Trophoblast cell (in vitro differentiated cells and primary cell): Measurements from ENCODE around the gene TPRG1.
A peak's percentile ranks its signal among the peaks of the same experiment; 100 is the strongest.

Experiments
- DNase-seq, 2 donors: peaks; one replicate each; pipeline ENCODE4 v3.0.0-alpha.2; 2016
- H2AFZ ChIP-seq: 2 replicates; pipeline ENCODE4 v1.6.1; 2013; ENCODE audit warnings: low read length, moderate library complexity, mild to moderate bottlenecking; ENCODE audit not compliant: insufficient read depth, poor library complexity
- H2AK5ac ChIP-seq: 2 replicates; pipeline ENCODE4 v1.6.1; 2013; ENCODE audit warnings: mild to moderate bottlenecking, low read length
- H2BK120ac ChIP-seq: 2 replicates; pipeline ENCODE4 v1.6.1; 2013; ENCODE audit warnings: low read length, mild to moderate bottlenecking, moderate library complexity; ENCODE audit not compliant: insufficient read depth, poor library complexity
- H2BK12ac ChIP-seq: 2 replicates; pipeline ENCODE4 v1.6.1; 2013; ENCODE audit warnings: mild to moderate bottlenecking, low read length, moderate library complexity
- H2BK5ac ChIP-seq: 2 replicates; pipeline ENCODE4 v1.6.1; 2013; ENCODE audit warnings: low read length, low read depth, moderate library complexity, mild to moderate bottlenecking; ENCODE audit not compliant: poor library complexity
- H3K14ac ChIP-seq: 2 replicates; pipeline ENCODE4 v1.6.1; 2013; ENCODE audit warnings: mild to moderate bottlenecking, low read length
- H3K18ac ChIP-seq: 2 replicates; pipeline ENCODE4 v1.6.1; 2013; ENCODE audit warnings: mild to moderate bottlenecking, low read length
- H3K23ac ChIP-seq: 2 replicates; pipeline ENCODE4 v1.6.1; 2013; ENCODE audit warnings: low read length
- H3K27ac ChIP-seq: 2 replicates; pipeline ENCODE4 v1.5.1; 2013; ENCODE audit warnings: low read depth, mild to moderate bottlenecking, inconsistent platforms, low read length, moderate library complexity
- H3K27me3 ChIP-seq: 2 replicates; pipeline ENCODE4 v1.6.1; 2013; ENCODE audit warnings: inconsistent platforms, mild to moderate bottlenecking, low read length, moderate library complexity; ENCODE audit not compliant: insufficient read depth
- H3K36me3 ChIP-seq, 2 experiments: 1 replicate in 1 of 2; 2 replicates in 1 of 2; pipeline ENCODE4 v1.6.1; 2013; ENCODE audit warnings: low read length in 2 of 2, mild to moderate bottlenecking in 2 of 2, moderate library complexity in 1 of 2; ENCODE audit not compliant: insufficient read depth in 2 of 2, control insufficient read depth in 1 of 2
- H3K4ac ChIP-seq: 2 replicates; pipeline ENCODE4 v1.6.1; 2013; ENCODE audit warnings: low read depth, mild to moderate bottlenecking, low read length, moderate library complexity
- H3K4me1 ChIP-seq, 2 experiments: 1 replicate in 1 of 2; 2 replicates in 1 of 2; pipeline ENCODE4 v1.6.1; 2013; ENCODE audit warnings: low read length in 2 of 2, mild to moderate bottlenecking in 2 of 2, moderate library complexity in 1 of 2; ENCODE audit not compliant: insufficient read depth in 2 of 2, control insufficient read depth in 1 of 2
- H3K4me2 ChIP-seq: 2 replicates; pipeline ENCODE4 v1.6.1; 2013; ENCODE audit warnings: inconsistent platforms, mild to moderate bottlenecking, low read length, moderate library complexity
- H3K4me3 ChIP-seq: 2 replicates; pipeline ENCODE4 v1.5.1; 2013; ENCODE audit warnings: mild to moderate bottlenecking, low read depth, low read length, inconsistent platforms
- H3K79me1 ChIP-seq: one replicate; pipeline ENCODE4 v1.6.1; 2013; ENCODE audit warnings: low read length
- H3K79me2 ChIP-seq: 2 replicates; pipeline ENCODE4 v1.6.1; 2013; ENCODE audit warnings: low read length, mild to moderate bottlenecking; ENCODE audit not compliant: control insufficient read depth, insufficient read depth, poor library complexity
- H3K9ac ChIP-seq: 2 replicates; pipeline ENCODE4 v1.6.1; 2013; ENCODE audit warnings: mild to moderate bottlenecking, low read length
- H3K9me3 ChIP-seq: 2 replicates; pipeline ENCODE4 v1.6.1; 2013; ENCODE audit warnings: low read depth, mild to moderate bottlenecking, control low read depth, inconsistent platforms, low read length; ENCODE audit not compliant: insufficient read depth
- H4K12ac ChIP-seq: 2 replicates; pipeline ENCODE4 v1.6.1; 2013; ENCODE audit warnings: low read depth, mild to moderate bottlenecking, low read length, moderate library complexity
- H4K8ac ChIP-seq: 2 replicates; pipeline ENCODE4 v1.6.1; 2013; ENCODE audit warnings: low read depth, mild to moderate bottlenecking, low read length, moderate library complexity
- H4K91ac ChIP-seq: one replicate; pipeline ENCODE4 v1.6.1; 2013; ENCODE audit warnings: low read depth, mild to moderate bottlenecking, low read length, moderate library complexity
- WGBS: extraction: QIAGEN DNeasy Blood & Tissue Kit; methylation state at CpG from one replicate; pipeline ENCODE4 v1.1.7; 2013; ENCODE audit warnings: missing lambda C conversion rate; ENCODE audit not compliant: insufficient read length, insufficient coverage; ENCODE audit errors: extremely low coverage; 5-methylcytosine and 5-hydroxymethylcytosine counted together

Gene TPRG1

DNA sequence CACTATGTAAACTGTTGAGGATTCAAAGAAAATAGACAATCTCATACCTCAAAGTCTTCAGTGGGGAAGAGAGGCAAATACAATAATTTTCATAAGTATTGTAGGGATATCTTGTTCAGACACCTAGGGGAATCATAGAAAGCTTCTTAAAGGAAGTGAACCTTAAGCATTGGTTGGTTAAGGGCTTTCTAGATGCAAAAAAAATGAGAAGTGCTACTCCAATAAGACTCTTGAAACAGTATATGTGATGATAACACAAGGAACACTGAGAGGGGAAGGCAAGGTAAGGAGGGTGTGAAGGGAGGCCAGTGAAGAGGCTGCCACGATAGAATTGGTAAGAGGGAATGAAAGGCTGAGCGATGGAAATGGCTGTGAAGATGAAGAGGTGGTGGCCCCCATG lies 104.1 kb downstream of the TPRG1 start:
- WGBS = no CpG with 5 or more reads among the region's 2 CpGs
- no peak overlapping the region for H3K27ac ChIP-seq

GRCh38 chr3:189276444-189277219 lies 104.9 kb downstream of the TPRG1 start:
- no peak overlapping the region for H3K4me2 ChIP-seq
- no peaks in the 10 kb centered on the region for H3K79me2 ChIP-seq
- H3K27me3 ChIP-seq = no peaks in the 10 kb centered on the region
- no peaks in the 10 kb centered on the region for H3K79me1 ChIP-seq
- H2AFZ ChIP-seq = no peak overlapping the region
- no peaks in the 10 kb centered on the region for H3K9me3 ChIP-seq
- H3K18ac ChIP-seq = no peak overlapping the region
- no peak overlapping the region for H4K12ac ChIP-seq
- WGBS = no CpG with 5 or more reads among the region's 5 CpGs
- no peak overlapping the region for H2AK5ac ChIP-seq
- H3K27ac ChIP-seq = peak overlapping the region; percentile 26
- H3K4me3 ChIP-seq = no peak overlapping the region
- no peak overlapping the region for H4K8ac ChIP-seq
- no peak overlapping the region for H2BK120ac ChIP-seq
- no peak overlapping the region for H3K4ac ChIP-seq
- no peak overlapping the region for H3K9ac ChIP-seq
- no peak overlapping the region for H2BK12ac ChIP-seq
- no peak overlapping the region for H2BK5ac ChIP-seq
- no peak overlapping the region for H3K23ac ChIP-seq
- peaks cover 0 to 8% of the 10 kb centered on the region in 2 experiments for H3K4me1 ChIP-seq
- DNase-seq = peak in 1 of 2 donors; percentile 44
- H3K14ac ChIP-seq = no peak overlapping the region
- H4K91ac ChIP-seq = no peak overlapping the region
- no peaks in the 10 kb centered on the region for H3K36me3 ChIP-seq

More for the DNA sequence above, 104.1 kb downstream of the TPRG1 start:
- Histone ChIP-seq H3K9me3 (no peaks in the 10 kb centered on the region), H4K12ac (no peak overlapping the region), H2BK5ac (no peak overlapping the region), H3K79me2 (no peaks in the 10 kb centered on the region), H3K36me3 (no peaks in the 10 kb centered on the region), H3K9ac (no peak overlapping the region), H2AK5ac (no peak overlapping the region), H3K79me1 (no peaks in the 10 kb centered on the region), H3K4me3 (no peak overlapping the region), H3K23ac (no peak overlapping the region), H3K14ac (no peak overlapping the region), H2BK120ac (peak overlapping the region; percentile 21), H3K4me2 (no peak overlapping the region), H2AFZ (no peak overlapping the region), H4K91ac (no peak overlapping the region), H2BK12ac (peak overlapping the region; percentile 42), H3K27me3 (no peaks in the 10 kb centered on the region), H3K4ac (no peak overlapping the region), H4K8ac (no peak overlapping the region), H3K4me1 (peaks cover 0 to 8% of the 10 kb centered on the region in 2 experiments), H3K18ac (no peak overlapping the region)
- no peak for DNase-seq

GRCh38 chr3:189277711-189278110 lies 105.9 kb downstream of the TPRG1 start:
- no peak overlapping the region for H2BK5ac ChIP-seq
- H2AK5ac ChIP-seq = no peak overlapping the region
- H3K14ac ChIP-seq = no peak overlapping the region
- no peak overlapping the region for H2BK12ac ChIP-seq
- no peaks in the 10 kb centered on the region for H3K27me3 ChIP-seq
- H3K27ac ChIP-seq = no peak overlapping the region
- no peak overlapping the region for H4K8ac ChIP-seq
- no peak overlapping the region for H3K4ac ChIP-seq
- no peak overlapping the region for H3K9ac ChIP-seq
- H3K18ac ChIP-seq = no peak overlapping the region
- no peak for DNase-seq
- H4K12ac ChIP-seq = no peak overlapping the region
- H2AFZ ChIP-seq = no peak overlapping the region
- no CpG with 5 or more reads among the region's 3 CpGs for WGBS
- no peak overlapping the region for H3K4me2 ChIP-seq
- peaks cover 0 to 8% of the 10 kb centered on the region in 2 experiments for H3K4me1 ChIP-seq
- no peaks in the 10 kb centered on the region for H3K79me2 ChIP-seq
- no peaks in the 10 kb centered on the region for H3K36me3 ChIP-seq
- no peak overlapping the region for H3K4me3 ChIP-seq
- no peak overlapping the region for H4K91ac ChIP-seq
- H3K79me1 ChIP-seq = no peaks in the 10 kb centered on the region
- H2BK120ac ChIP-seq = no peak overlapping the region
- H3K23ac ChIP-seq = no peak overlapping the region
- no peaks in the 10 kb centered on the region for H3K9me3 ChIP-seq

DNA sequence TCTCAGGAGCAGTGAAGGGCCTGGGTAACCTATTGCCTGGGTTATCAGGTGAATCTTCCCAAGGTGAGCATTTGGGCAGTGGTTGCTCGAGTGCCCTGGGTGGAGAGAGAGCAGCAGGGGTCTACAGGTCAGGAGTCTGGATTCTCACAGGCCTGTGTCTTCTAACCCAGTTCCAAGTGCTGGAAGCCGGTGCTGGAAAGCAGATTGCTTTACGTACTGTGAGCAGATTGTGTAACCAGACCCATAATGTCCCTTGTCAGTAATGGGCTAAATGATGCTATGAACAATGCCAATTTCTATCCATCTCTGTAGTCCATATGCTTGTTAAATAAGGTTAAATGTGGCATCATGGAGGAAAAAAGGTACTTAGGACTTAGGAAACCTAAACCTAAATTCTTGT lies 106.5 kb downstream of the TPRG1 start:
- Histone ChIP-seq H3K4me3 (no peak overlapping the region), H3K9me3 (no peaks in the 10 kb centered on the region), H4K91ac (no peak overlapping the region), H3K79me2 (no peaks in the 10 kb centered on the region), H2BK12ac (no peak overlapping the region), H3K4me1 (peaks cover 0 to 8% of the 10 kb centered on the region in 2 experiments), H3K9ac (no peak overlapping the region), H2AFZ (no peak overlapping the region), H3K18ac (no peak overlapping the region), H3K14ac (no peak overlapping the region), H3K23ac (no peak overlapping the region), H4K8ac (no peak overlapping the region), H3K27me3 (no peaks in the 10 kb centered on the region), H2AK5ac (no peak overlapping the region), H3K4me2 (no peak overlapping the region), H2BK120ac (no peak overlapping the region), H3K4ac (no peak overlapping the region), H3K79me1 (no peaks in the 10 kb centered on the region), H4K12ac (no peak overlapping the region), H2BK5ac (no peak overlapping the region), H3K27ac (no peak overlapping the region), H3K36me3 (no peaks in the 10 kb centered on the region)
- WGBS = no CpG with 5 or more reads among the region's 3 CpGs
- no peak for DNase-seq
